ENCODE data around the gene USP48.

Gene USP48

DNA sequence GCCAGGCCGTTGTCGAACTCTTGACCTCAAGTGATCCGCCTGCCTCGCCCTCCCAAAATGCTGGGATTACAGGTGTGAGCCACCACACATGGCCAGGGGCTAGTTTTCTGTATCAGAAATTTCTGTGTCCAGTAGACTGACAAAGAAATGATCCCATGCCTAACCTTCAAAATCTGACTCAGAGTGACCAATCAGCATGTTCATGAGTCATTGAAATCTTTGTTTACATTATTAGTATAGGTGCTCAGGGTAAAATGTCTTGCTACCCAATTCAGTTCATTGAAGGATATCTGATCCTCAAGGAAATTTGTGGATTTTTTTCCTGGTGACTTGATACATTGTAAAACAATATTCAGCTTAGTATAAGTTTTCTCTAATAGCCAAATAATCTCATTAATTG is 18.2 kb upstream of the USP48 start:
- Histone ChIP-seq H3K18ac (ENCODE audit: low read depth in 1 of 2, low read length in 2 of 2) (no peak overlapping the region), H4K8ac (ENCODE audit: low read length) (no peak overlapping the region), H2BK15ac (ENCODE audit: low read depth, poor library complexity, severe bottlenecking) (no peak overlapping the region), H3K4me2 (ENCODE audit: low read length, poor library complexity, severe bottlenecking) (no peak overlapping the region), H2AK5ac (ENCODE audit: low read length, severe bottlenecking) (no peak overlapping the region), H2BK5ac (ENCODE audit: low read depth, low read length, poor library complexity, severe bottlenecking) (no peak overlapping the region), H3K9ac (ENCODE audit: low read length) (no peak overlapping the region), H3K4ac (ENCODE audit: low read depth in 1 of 2, low read length in 2 of 2) (no peak overlapping the region), H3K27ac (ENCODE audit: low read length, poor library complexity, severe bottlenecking) (no peak overlapping the region), H2BK12ac (ENCODE audit: low read length in 2 of 2) (no peak overlapping the region), H3K4me3 (ENCODE audit: insufficient read depth in 1 of 2, low read depth in 1 of 2, low read length in 2 of 2) (no peak overlapping the region), H3K14ac (ENCODE audit: low read length in 2 of 2) (no peak overlapping the region), H3K27me3 (ENCODE audit: control insufficient read depth in 1 of 2, insufficient read depth in 1 of 2, low read length in 2 of 2) (no peaks in the 10 kb centered on the region), H3K4me1 (ENCODE audit: control insufficient read depth, insufficient read depth, low read depth, low read length) (no peaks in the 10 kb centered on the region), H2BK120ac (ENCODE audit: low read depth, low read length) (no peak overlapping the region), H3K79me1 (replicated peaks; ENCODE audit: low read length, poor library complexity, severe bottlenecking) (no peaks in the 10 kb centered on the region), H4K91ac (ENCODE audit: low read length) (no peak overlapping the region), H2AFZ (ENCODE audit: low read depth, low read length) (no peak overlapping the region), H3K36me3 (ENCODE audit: control insufficient read depth in 1 of 2, insufficient read depth in 2 of 2, low read depth in 1 of 2, low read length in 2 of 2) (no peaks in the 10 kb centered on the region), H3K23ac (ENCODE audit: low read length in 2 of 2) (no peak overlapping the region), H3K9me3 (ENCODE audit: control insufficient read depth, low read length) (no peaks in the 10 kb centered on the region)
- peak; percentile 30 for DNase-seq
- 92% methylated on average over 4 of the region's 4 CpGs for WGBS

GRCh38 chr1:21799730-21800129 is 16.8 kb upstream of the USP48 start:
- Histone ChIP-seq H3K4me3 (ENCODE audit: insufficient read depth in 1 of 2, low read depth in 1 of 2, low read length in 2 of 2) (no peak overlapping the region), H2BK12ac (ENCODE audit: low read length in 2 of 2) (no peak overlapping the region), H3K18ac (ENCODE audit: low read depth in 1 of 2, low read length in 2 of 2) (no peak overlapping the region), H3K4ac (ENCODE audit: low read depth in 1 of 2, low read length in 2 of 2) (no peak overlapping the region), H3K9ac (ENCODE audit: low read length) (no peak overlapping the region), H2AK5ac (ENCODE audit: low read length, severe bottlenecking) (no peak overlapping the region), H2AFZ (ENCODE audit: low read depth, low read length) (no peak overlapping the region), H3K9me3 (ENCODE audit: control insufficient read depth, low read length) (peaks cover 5% of the 10 kb centered on the region), H2BK15ac (ENCODE audit: low read depth, poor library complexity, severe bottlenecking) (no peak overlapping the region), H3K79me1 (replicated peaks; ENCODE audit: low read length, poor library complexity, severe bottlenecking) (no peaks in the 10 kb centered on the region), H4K8ac (ENCODE audit: low read length) (no peak overlapping the region), H3K14ac (ENCODE audit: low read length in 2 of 2) (no peak overlapping the region), H3K27me3 (ENCODE audit: control insufficient read depth in 1 of 2, insufficient read depth in 1 of 2, low read length in 2 of 2) (no peaks in the 10 kb centered on the region), H3K4me1 (ENCODE audit: control insufficient read depth, insufficient read depth, low read depth, low read length) (no peaks in the 10 kb centered on the region), H3K27ac (ENCODE audit: low read length, poor library complexity, severe bottlenecking) (no peak overlapping the region), H2BK120ac (ENCODE audit: low read depth, low read length) (no peak overlapping the region), H2BK5ac (ENCODE audit: low read depth, low read length, poor library complexity, severe bottlenecking) (no peak overlapping the region), H3K4me2 (ENCODE audit: low read length, poor library complexity, severe bottlenecking) (no peak overlapping the region), H3K23ac (ENCODE audit: low read length in 2 of 2) (no peak overlapping the region), H3K36me3 (ENCODE audit: control insufficient read depth in 1 of 2, insufficient read depth in 2 of 2, low read depth in 1 of 2, low read length in 2 of 2) (no peaks in the 10 kb centered on the region), H4K91ac (ENCODE audit: low read length) (no peak overlapping the region)
- DNase-seq: no peak
- WGBS: 94% methylated on average over 5 of the region's 5 CpGs

GRCh38 chr1:21795075-21795474 is 12.1 kb upstream of the USP48 start:
- H3K4me2 ChIP-seq (ENCODE audit: low read length, poor library complexity, severe bottlenecking): no peak overlapping the region
- no peaks in the 10 kb centered on the region for H3K36me3 ChIP-seq (ENCODE audit: control insufficient read depth in 1 of 2, insufficient read depth in 2 of 2, low read depth in 1 of 2, low read length in 2 of 2)
- DNase-seq: no peak
- H2BK15ac ChIP-seq (ENCODE audit: low read depth, poor library complexity, severe bottlenecking): no peak overlapping the region
- H3K14ac ChIP-seq (ENCODE audit: low read length in 2 of 2): no peak overlapping the region
- no peak overlapping the region for H3K18ac ChIP-seq (ENCODE audit: low read depth in 1 of 2, low read length in 2 of 2)
- no peak overlapping the region for H3K27ac ChIP-seq (ENCODE audit: low read length, poor library complexity, severe bottlenecking)
- no peaks in the 10 kb centered on the region for H3K79me1 ChIP-seq (replicated peaks; ENCODE audit: low read length, poor library complexity, severe bottlenecking)
- no peaks in the 10 kb centered on the region for H3K4me1 ChIP-seq (ENCODE audit: control insufficient read depth, insufficient read depth, low read depth, low read length)
- H3K4me3 ChIP-seq (ENCODE audit: insufficient read depth in 1 of 2, low read depth in 1 of 2, low read length in 2 of 2): no peak overlapping the region
- H2BK5ac ChIP-seq (ENCODE audit: low read depth, low read length, poor library complexity, severe bottlenecking): no peak overlapping the region
- no peak overlapping the region for H2AK5ac ChIP-seq (ENCODE audit: low read length, severe bottlenecking)
- H3K9me3 ChIP-seq (ENCODE audit: control insufficient read depth, low read length): peaks cover 7% of the 10 kb centered on the region
- H4K8ac ChIP-seq (ENCODE audit: low read length): no peak overlapping the region
- no peak overlapping the region for H3K9ac ChIP-seq (ENCODE audit: low read length)
- no peak overlapping the region for H2AFZ ChIP-seq (ENCODE audit: low read depth, low read length)
- no peak overlapping the region for H2BK12ac ChIP-seq (ENCODE audit: low read length in 2 of 2)
- H3K23ac ChIP-seq (ENCODE audit: low read length in 2 of 2): no peak overlapping the region
- 90% methylated on average over 6 of the region's 6 CpGs for WGBS
- H3K4ac ChIP-seq (ENCODE audit: low read depth in 1 of 2, low read length in 2 of 2): no peak overlapping the region
- H2BK120ac ChIP-seq (ENCODE audit: low read depth, low read length): no peak overlapping the region
- H4K91ac ChIP-seq (ENCODE audit: low read length): no peak overlapping the region
- H3K27me3 ChIP-seq (ENCODE audit: control insufficient read depth in 1 of 2, insufficient read depth in 1 of 2, low read length in 2 of 2): no peaks in the 10 kb centered on the region

DNA sequence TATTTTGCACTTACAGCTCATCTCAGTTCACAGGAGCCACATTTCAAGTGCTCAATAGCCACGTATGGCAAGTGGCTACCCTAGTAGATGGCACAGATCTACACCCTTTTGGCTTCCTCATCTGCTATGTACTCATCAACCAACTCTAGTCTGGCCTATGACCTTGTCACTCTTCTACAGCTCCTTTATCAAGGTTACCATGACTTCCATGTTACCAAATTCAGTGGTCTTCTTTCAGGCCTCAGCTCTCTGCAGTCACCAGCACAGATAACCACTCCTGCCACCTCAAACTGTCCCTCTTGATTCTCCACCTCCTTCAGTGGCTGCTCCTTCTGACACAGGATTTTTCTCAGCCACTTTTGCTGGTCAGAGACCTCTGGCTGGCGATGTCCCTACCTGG is 11.7 kb upstream of the USP48 start:
- Histone ChIP-seq H3K18ac (ENCODE audit: low read depth in 1 of 2, low read length in 2 of 2) (no peak overlapping the region), H2AFZ (ENCODE audit: low read depth, low read length) (no peak overlapping the region)
- WGBS: 88% methylated on average over 2 of the region's 2 CpGs

More for the DNA sequence above, 11.7 kb upstream of the USP48 start:
- no peak overlapping the region for H3K4me2 ChIP-seq (ENCODE audit: low read length, poor library complexity, severe bottlenecking)
- H3K9ac ChIP-seq (ENCODE audit: low read length): no peak overlapping the region
- no peak overlapping the region for H4K91ac ChIP-seq (ENCODE audit: low read length)
- no peak overlapping the region for H2BK120ac ChIP-seq (ENCODE audit: low read depth, low read length)
- no peaks in the 10 kb centered on the region for H3K27me3 ChIP-seq (ENCODE audit: control insufficient read depth in 1 of 2, insufficient read depth in 1 of 2, low read length in 2 of 2)
- peaks cover 7% of the 10 kb centered on the region for H3K9me3 ChIP-seq (ENCODE audit: control insufficient read depth, low read length)
- H3K27ac ChIP-seq (ENCODE audit: low read length, poor library complexity, severe bottlenecking): no peak overlapping the region
- H2BK15ac ChIP-seq (ENCODE audit: low read depth, poor library complexity, severe bottlenecking): no peak overlapping the region
- no peak overlapping the region for H2AK5ac ChIP-seq (ENCODE audit: low read length, severe bottlenecking)
- H3K14ac ChIP-seq (ENCODE audit: low read length in 2 of 2): no peak overlapping the region
- no peak overlapping the region for H2BK12ac ChIP-seq (ENCODE audit: low read length in 2 of 2)
- H3K4me1 ChIP-seq (ENCODE audit: control insufficient read depth, insufficient read depth, low read depth, low read length): no peaks in the 10 kb centered on the region
- H3K79me1 ChIP-seq (replicated peaks; ENCODE audit: low read length, poor library complexity, severe bottlenecking): no peaks in the 10 kb centered on the region
- H3K4me3 ChIP-seq (ENCODE audit: insufficient read depth in 1 of 2, low read depth in 1 of 2, low read length in 2 of 2): no peak overlapping the region
- H4K8ac ChIP-seq (ENCODE audit: low read length): no peak overlapping the region
- no peak overlapping the region for H3K4ac ChIP-seq (ENCODE audit: low read depth in 1 of 2, low read length in 2 of 2)
- no peak overlapping the region for H3K23ac ChIP-seq (ENCODE audit: low read length in 2 of 2)
- no peaks in the 10 kb centered on the region for H3K36me3 ChIP-seq (ENCODE audit: control insufficient read depth in 1 of 2, insufficient read depth in 2 of 2, low read depth in 1 of 2, low read length in 2 of 2)
- H2BK5ac ChIP-seq (ENCODE audit: low read depth, low read length, poor library complexity, severe bottlenecking): no peak overlapping the region
- no peak for DNase-seq
